Measurements from ENCODE around the gene TJP3.

TJP3 gene

DNA sequence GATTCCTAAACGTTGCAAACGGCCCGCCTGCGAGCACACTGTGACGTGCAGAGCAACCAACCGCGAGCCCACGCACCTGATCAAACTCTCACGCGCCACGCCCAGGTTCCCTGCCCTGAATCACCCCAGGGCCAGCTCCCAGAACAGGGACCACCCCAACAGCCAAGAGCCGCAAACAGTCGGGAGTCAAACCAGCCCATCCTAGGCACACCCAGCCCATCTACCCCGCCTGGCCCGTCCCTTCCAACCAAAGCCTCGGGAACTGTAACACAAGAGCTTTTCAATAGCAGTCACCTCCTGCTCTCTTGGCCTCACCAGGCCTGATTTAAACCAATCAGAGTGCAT lies 16.8 kb upstream of the TJP3 start:
- DNase-seq, result no peak

- no peak for DNase-seq
Observed at GRCh38 chr19:3691726-3692125, 16.5 kb upstream of the TJP3 start.

GRCh38 chr19:3692141-3693024 lies 15.8 kb upstream of the TJP3 start:
- no peak for DNase-seq

DNA sequence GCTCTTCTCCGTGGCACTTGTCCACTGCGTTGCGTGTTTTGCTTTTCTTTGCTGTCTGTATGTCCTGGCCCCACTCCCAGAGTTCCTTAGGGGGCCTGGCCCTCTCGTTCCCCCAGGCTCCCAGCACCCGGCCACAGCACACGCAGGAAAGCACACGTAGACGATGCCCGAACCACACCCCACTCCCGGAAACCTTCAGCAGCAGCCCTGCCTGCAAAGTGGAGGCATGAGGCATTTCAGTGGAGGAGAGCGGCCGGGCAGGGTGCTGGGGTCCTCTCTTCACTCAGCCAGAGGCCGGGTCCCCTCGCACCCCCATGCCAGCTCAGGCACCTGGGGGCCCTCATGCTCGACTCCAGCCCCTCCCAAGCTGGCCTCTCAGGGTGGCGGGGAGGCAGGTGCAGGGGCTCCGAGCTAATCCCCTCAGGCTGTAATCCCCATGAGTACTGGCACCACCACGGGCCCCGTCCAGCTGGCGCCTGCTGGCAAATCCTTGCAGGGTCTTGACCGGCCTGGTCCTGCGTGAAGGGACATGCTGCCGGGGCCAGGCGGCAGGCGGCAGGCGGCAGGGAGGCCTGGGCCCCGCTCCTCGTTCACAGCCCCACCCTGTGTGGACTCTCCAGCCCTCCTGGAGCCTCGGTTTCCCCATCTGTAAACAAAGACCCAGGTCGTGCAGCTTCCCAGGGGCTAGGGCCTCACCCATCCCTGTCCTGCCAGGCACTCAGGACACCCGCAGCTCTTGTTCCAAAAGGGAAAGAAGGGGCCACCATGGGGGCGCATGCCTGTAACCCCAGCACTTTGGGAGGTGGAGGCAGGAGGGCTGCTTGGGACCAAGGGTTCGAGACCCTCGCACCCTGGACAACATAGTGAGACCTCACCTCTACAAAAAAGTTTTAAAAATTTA lies 14.9 kb upstream of the TJP3 start:
- DNase-seq, result no peak

- no peak for DNase-seq
Observed at GRCh38 chr19:3694361-3695123, 13.6 kb upstream of the TJP3 start.

DNA sequence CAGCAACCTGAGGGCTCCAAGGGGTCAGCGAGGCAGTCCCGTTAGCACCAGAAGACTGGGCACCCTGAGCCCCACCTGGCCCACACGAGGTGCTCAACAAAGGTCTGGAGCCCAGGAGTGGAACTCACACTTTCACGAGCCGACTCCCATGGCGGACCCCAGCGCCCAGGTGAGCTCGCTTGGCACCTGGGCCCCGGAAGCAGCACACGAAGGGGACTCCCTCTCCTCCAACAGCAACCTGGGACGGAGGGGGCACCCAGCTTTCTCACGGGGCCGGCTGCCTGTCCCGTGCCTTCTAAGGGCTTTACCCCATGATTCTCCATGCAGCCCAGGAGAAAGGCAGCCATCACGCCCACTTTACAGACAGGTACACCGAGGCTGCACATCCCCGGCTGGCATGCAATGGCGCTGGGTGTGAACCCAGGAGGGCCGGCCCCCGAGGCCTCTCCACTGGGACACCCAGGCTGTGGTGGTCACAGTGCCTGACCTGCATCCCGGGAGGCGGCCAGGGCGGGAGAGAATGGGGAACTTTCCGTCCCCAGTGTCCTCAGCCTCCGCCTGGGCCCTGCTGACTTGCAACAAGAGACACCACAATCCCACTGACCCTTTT lies 13.0 kb upstream of the TJP3 start:
- no peak for DNase-seq

DNA sequence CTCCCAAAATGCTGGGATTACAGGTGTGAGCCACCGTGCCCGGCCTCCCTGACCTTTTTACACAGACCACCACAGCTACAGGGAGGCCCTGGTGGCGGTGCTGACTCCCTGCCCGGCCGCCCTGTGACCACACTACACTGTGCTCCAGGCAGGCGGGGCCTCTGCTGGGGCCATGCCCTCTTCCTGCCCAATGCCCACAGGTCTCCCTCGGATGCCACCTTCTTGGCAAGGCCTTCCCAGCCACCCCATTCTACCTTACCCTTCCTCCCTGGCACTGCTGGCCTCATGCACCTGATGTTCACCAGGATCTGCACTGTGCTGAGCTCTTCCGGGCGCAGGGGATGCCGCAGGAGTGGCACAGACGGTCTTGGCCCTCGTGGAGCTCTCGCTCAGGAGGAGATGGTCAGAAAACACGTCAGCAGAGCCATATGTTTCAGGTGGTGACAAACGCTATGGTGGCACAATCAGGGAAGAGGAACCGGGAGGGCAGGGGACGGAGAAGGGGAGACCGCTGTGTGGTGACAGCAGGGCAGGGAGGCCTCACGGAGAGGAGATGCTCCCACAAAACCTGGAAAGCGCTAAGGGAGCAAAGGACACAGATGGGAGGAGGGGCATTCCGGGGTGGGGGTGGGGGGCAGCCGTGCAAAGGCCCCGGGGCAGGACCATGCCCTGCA lies 12.1 kb upstream of the TJP3 start:
- DNase-seq, result no peak

- no peak for DNase-seq
Observed at GRCh38 chr19:3696660-3696995, 11.6 kb upstream of the TJP3 start.

GRCh38 chr19:3697094-3697493 lies 11.1 kb upstream of the TJP3 start:
- DNase-seq, result no peak

- no peak for DNase-seq
Observed at GRCh38 chr19:3697671-3698385, 10.4 kb upstream of the TJP3 start.

DNA sequence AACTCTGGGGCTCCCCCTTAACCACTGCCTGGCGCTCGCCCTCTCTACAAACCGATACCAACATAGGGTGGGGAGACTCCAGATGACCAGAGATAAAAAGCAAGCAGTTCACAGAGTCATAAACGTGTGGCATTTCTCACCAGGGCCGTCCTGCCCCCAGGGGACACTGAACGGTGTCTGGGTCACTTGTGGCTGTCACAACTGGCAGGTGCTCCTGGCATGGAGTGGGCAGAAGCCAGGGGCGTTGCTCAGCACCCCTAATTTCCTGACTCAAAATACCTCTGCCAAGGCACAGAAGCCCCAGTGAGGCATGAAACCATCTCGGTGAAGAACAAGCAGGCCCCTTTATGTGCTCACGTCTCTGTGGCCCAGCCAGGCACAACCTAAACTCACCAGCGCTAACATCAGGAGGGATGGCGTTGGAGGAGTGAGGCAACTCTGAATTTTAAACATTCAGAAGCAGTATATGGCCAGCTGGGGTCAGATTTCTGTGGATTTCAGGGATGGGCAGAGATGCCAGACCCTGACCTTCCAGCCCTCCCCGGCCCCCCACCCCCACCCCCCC lies 9.7 kb upstream of the TJP3 start:
- DNase-seq, result no peak

- peak; percentile 55 for DNase-seq
Observed at GRCh38 chr19:3698974-3699740, 9.0 kb upstream of the TJP3 start.

DNA sequence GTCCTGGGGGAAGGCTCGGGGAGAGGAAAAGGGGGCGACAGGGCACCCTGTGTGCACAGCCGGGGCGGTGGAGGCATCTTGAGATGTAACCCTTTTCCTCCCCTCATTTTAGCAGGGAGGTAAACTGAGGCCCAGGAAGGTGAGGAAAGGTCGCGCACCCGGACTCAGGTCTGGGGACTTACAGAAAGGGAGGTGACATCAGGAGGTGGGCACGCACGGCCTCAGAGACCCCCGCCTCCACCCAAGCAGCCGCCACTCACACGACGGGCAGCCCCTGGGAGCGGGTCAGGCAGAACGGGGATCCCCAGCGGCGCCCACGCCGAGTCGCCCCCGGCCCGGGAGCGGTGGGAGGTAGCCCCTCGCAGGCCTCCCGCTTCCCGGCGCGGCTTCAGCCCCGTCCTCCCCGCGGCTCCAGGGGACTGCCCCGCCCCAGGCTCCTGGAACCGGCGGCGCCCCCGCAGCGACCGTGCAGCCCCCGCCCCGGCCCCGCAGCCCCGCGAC lies 8.4 kb upstream of the TJP3 start:
- no peak for DNase-seq

GRCh38 chr19:3700242-3701032 lies 7.7 kb upstream of the TJP3 start, which contains the start of gene PIP5K1C:
Gene PIP5K1C (minus strand): TSS chr19:3700468. CDS start chr19:3700390, 78 bp downstream.
- DNase-seq, result peak; percentile 95

- DNase-seq, result no peak
Observed at GRCh38 chr19:3701200-3701599, 7.0 kb upstream of the TJP3 start.

GRCh38 chr19:3707868-3708206 lies 347 bp upstream of the TJP3 start:
- no peak for DNase-seq

- no peak for DNase-seq
Observed at GRCh38 chr19:3710265-3710812, 2.2 kb downstream of the TJP3 start.

DNA sequence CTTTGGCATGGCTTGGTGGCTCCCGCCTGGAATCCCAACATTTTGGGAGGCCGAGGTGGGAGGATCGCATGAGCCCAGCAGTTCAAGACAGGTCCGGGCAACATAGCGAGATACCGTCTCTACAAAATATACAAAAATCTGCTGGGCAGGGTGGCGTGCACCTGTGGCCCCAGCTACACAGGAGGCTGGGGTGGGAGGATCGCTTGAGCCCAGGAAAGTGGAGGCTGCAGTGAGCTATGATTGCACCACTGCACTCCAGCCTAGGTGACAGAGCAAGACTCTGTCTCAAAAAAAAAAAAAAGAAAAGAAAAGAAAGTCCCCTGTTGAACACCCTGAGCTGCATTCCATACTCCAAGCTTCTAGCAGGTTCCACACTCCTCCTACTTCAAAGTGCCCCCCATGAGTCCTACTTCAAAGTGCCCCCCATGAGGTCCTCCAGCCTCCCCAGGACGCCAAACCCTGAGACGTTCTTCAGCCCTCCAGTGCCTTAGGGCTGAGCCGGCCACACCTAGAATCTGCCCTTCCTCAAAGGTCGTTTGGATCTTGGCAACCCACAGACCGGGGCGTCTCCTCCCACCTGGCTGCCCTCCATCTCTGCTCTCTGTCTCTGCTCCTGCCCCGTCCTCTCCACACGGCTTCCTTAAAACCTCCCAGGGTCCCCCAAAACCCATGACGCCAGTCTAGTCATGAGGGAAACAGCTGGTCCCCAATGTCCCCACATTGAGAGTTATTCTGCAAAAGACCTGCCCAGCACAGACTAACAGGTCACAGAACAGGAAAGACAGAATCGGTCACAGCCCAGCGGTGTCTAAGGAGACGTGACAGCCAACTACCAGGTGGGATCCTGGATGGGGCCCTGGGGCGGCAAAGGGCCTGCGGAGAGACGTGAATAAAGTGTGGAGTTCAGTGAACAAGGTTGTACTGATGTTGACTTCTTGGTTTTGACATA lies 4.8 kb downstream of the TJP3 start:
- DNase-seq, result no peak

Measured in eye (tissue), 1 donor.